ENCODE results near the gene SIK3. TPM values are rescaled to one million over a fixed set of nuclear protein-coding genes. Genes with fewer than 3 reads are reported as not detected.

SIK3 gene
- total RNA-seq, 1 donor = 25.7 TPM

DNA sequence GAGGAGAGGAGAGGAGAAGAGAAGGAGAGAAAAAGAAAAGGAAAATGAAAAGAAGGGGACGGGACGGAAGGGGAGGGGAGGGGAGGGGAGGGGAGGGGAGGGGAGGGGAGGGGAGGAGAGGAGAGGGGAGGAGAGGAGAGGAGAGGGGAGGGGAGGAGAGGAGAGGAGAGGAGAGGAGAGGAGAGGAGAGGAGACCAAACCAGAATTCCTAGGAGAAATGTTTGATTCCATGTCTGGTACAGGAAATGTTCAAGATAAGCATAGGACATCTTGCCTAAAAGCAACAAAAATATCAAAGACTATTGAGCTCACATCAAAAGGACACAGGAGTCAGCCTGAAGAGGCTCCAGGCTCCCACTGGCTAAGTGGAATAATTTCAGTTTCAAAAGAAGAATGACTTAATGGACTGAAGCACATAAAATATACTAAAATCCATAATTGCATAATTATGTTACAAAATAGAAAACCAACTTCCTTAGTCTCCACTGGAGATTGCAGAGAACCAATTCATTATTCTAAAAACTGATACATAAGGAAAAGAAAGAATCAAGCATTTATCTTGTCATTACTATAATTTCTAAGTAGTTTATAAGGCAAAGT is 159.7 kb downstream of the SIK3 start:
- no peaks in the 10 kb centered on the region for H3K4me1 ChIP-seq (ENCODE audit: insufficient read depth, low read length)
- peaks cover 3% of the 10 kb centered on the region for H3K36me3 ChIP-seq (ENCODE audit: insufficient read depth, low read length)

GRCh38 chr11:116936754-116937446 is 161.3 kb downstream of the SIK3 start:
- no peak for TF ChIP-seq CTCF (IDR thresholded peaks at IDR 0.05; ENCODE audit: extremely low read depth, low read depth, low read length)
- peaks cover 2% of the 10 kb centered on the region for H3K79me2 ChIP-seq (ENCODE audit: insufficient read depth, low read length)
- H2AFZ ChIP-seq (ENCODE audit: low read length) = no peak overlapping the region
- no peaks in the 10 kb centered on the region for H4K20me1 ChIP-seq (ENCODE audit: insufficient read depth, low read length)
- H3K9me3 ChIP-seq (ENCODE audit: low read depth, low read length) = no peaks in the 10 kb centered on the region
- H3K4me3 ChIP-seq (ENCODE audit: insufficient read depth, low read length) = no peak overlapping the region
- no peak overlapping the region for H3K4me2 ChIP-seq (ENCODE audit: insufficient read depth, low read length)
- DNase-seq (ENCODE audit: insufficient read length, low spot score, missing footprints) = no peak
- no peaks in the 10 kb centered on the region for H3K27me3 ChIP-seq (ENCODE audit: insufficient read depth, low read length)
- no peaks in the 10 kb centered on the region for H3K36me3 ChIP-seq (ENCODE audit: insufficient read depth, low read length)
- H3K27ac ChIP-seq (ENCODE audit: low read depth, low read length) = no peak overlapping the region
- H3K4me1 ChIP-seq (ENCODE audit: insufficient read depth, low read length) = no peaks in the 10 kb centered on the region

More for the DNA sequence above, 159.7 kb downstream of the SIK3 start:
- no peak overlapping the region for H2AFZ ChIP-seq (ENCODE audit: low read length)
- TF ChIP-seq CTCF (IDR thresholded peaks at IDR 0.05; ENCODE audit: extremely low read depth, low read depth, low read length) = no peak
- no peaks in the 10 kb centered on the region for H3K9me3 ChIP-seq (ENCODE audit: low read depth, low read length)
- no peak overlapping the region for H3K4me3 ChIP-seq (ENCODE audit: insufficient read depth, low read length)
- H3K27ac ChIP-seq (ENCODE audit: low read depth, low read length) = no peak overlapping the region
- H3K27me3 ChIP-seq (ENCODE audit: insufficient read depth, low read length) = no peaks in the 10 kb centered on the region
- DNase-seq (ENCODE audit: insufficient read length, low spot score, missing footprints) = no peak
- H3K4me2 ChIP-seq (ENCODE audit: insufficient read depth, low read length) = no peak overlapping the region
- no peaks in the 10 kb centered on the region for H4K20me1 ChIP-seq (ENCODE audit: insufficient read depth, low read length)
- H3K79me2 ChIP-seq (ENCODE audit: insufficient read depth, low read length) = no peaks in the 10 kb centered on the region

GRCh38 chr11:116935514-116935913 is 162.7 kb downstream of the SIK3 start:
- H3K79me2 ChIP-seq (ENCODE audit: insufficient read depth, low read length) = peaks cover 8% of the 10 kb centered on the region
- H3K4me2 ChIP-seq (ENCODE audit: insufficient read depth, low read length) = no peak overlapping the region
- no peak for DNase-seq (ENCODE audit: insufficient read length, low spot score, missing footprints)
- H3K27ac ChIP-seq (ENCODE audit: low read depth, low read length) = no peak overlapping the region
- no peak for TF ChIP-seq CTCF (IDR thresholded peaks at IDR 0.05; ENCODE audit: extremely low read depth, low read depth, low read length)
- no peak overlapping the region for H3K4me3 ChIP-seq (ENCODE audit: insufficient read depth, low read length)
- H4K20me1 ChIP-seq (ENCODE audit: insufficient read depth, low read length) = no peaks in the 10 kb centered on the region
- H3K4me1 ChIP-seq (ENCODE audit: insufficient read depth, low read length) = peaks cover 9% of the 10 kb centered on the region
- H3K36me3 ChIP-seq (ENCODE audit: insufficient read depth, low read length) = no peaks in the 10 kb centered on the region
- no peaks in the 10 kb centered on the region for H3K9me3 ChIP-seq (ENCODE audit: low read depth, low read length)
- H2AFZ ChIP-seq (ENCODE audit: low read length) = no peak overlapping the region
- H3K27me3 ChIP-seq (ENCODE audit: insufficient read depth, low read length) = no peaks in the 10 kb centered on the region

GRCh38 chr11:116935089-116935488 is 163.1 kb downstream of the SIK3 start:
- no peak for DNase-seq (ENCODE audit: insufficient read length, low spot score, missing footprints)
- TF ChIP-seq CTCF (IDR thresholded peaks at IDR 0.05; ENCODE audit: extremely low read depth, low read depth, low read length) = no peak

More at GRCh38 chr11:116935089-116935488, 163.1 kb downstream of the SIK3 start:
- Histone ChIP-seq H3K4me1 (ENCODE audit: insufficient read depth, low read length) (peaks cover 13% of the 10 kb centered on the region), H3K4me3 (ENCODE audit: insufficient read depth, low read length) (no peak overlapping the region), H3K79me2 (ENCODE audit: insufficient read depth, low read length) (peaks cover 8% of the 10 kb centered on the region), H2AFZ (ENCODE audit: low read length) (no peak overlapping the region), H3K9me3 (ENCODE audit: low read depth, low read length) (no peaks in the 10 kb centered on the region), H3K36me3 (ENCODE audit: insufficient read depth, low read length) (no peaks in the 10 kb centered on the region), H4K20me1 (ENCODE audit: insufficient read depth, low read length) (no peaks in the 10 kb centered on the region), H3K4me2 (ENCODE audit: insufficient read depth, low read length) (no peak overlapping the region), H3K27me3 (ENCODE audit: insufficient read depth, low read length) (no peaks in the 10 kb centered on the region), H3K27ac (ENCODE audit: low read depth, low read length) (no peak overlapping the region)

Data from osteoblast (primary cell).